ENCODE measurements around the gene OR2F2. TPM values are rescaled to one million over a fixed set of nuclear protein-coding genes. Genes with fewer than 3 reads are reported as not detected.

Gene OR2F2, protein sequence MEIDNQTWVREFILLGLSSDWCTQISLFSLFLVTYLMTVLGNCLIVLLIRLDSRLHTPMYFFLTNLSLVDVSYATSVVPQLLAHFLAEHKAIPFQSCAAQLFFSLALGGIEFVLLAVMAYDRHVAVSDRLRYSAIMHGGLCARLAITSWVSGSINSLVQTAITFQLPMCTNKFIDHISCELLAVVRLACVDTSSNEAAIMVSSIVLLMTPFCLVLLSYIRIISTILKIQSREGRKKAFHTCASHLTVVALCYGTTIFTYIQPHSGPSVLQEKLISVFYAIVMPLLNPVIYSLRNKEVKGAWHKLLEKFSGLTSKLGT
- not detected for polyA plus RNA-seq (ENCODE audit: low read depth in 6 of 6)

DNA sequence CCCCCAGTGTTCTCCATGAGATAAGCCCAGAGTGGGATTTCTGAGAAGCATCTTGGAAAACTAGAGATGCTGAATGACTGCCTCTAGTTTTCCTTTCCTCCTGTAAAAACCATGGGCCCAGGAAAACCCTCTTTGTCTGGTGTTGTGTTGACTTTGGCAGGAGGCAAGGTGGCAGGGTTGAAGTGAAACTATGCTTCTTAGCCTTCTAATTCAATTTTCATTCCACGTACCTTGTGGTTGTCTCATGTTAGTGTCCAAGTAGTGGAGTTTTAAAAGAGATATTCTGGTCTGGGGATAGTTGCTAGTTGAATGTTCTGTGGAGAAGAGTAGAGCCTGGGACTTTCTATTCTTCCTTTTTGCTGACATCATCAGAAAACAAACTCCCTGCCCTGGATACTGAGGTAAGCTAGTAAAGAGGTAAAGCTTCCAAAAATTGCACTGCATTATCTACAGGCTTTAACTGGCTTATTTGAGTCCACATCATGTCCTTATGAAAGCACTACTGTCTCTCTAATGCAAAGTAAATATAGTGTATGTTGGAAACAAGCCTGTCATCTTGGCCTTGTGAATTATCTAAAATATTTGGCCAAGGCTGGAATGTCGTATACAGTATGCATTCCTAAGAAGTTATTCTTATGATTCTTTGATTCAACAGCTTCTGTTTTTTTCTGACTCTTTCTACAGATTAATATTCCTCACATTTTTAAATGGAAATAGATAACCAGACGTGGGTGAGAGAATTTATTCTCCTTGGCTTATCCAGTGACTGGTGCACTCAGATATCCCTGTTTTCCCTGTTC lies at the start of gene OR2F2:
TSS of gene OR2F2 (plus strand) at position 708 of the 800 bp plus-strand sequence. CDS start at position 708, 0 bp downstream.
- Mint-ChIP-seq H3K27ac (peak within 1 kb of the TSS in 1 of 6 donors; percentile 37), H3K27me3 (peaks cover 12 to 23% (median 13%) of the 10 kb centered on the region in 3 donors), H3K4me1 (no peaks in the 10 kb centered on the region), H3K4me3 (no peak within 1 kb of the TSS), H3K36me3 (peaks cover 0 to 8% of the 10 kb centered on the region in 2 donors), H3K9me3 (peaks cover 5 to 25% (median 12%) of the 10 kb centered on the region in 7 donors)
- ATAC-seq (ENCODE audit: low read depth in 2 of 2) (no peak), DNase-seq (no peak)

DNA sequence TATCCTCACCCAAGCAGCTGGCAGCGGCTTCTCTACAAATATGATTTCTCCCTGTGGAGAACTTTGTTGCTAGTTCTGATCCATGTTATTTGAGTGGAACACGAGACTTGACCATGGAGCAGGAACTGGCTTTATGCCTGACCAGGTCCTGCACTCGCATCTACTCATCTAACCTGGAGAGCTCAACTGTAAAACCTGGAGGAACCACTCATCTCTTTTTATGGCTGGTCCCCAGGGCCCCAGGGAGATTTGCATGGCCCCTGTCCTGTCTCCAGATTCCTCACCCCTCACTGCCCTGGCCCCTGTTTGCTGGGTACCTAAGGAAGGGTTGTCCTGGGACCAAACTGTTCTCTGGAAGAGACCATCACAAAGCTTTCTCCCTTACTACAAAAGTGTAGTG lies 49.1 kb upstream of the OR2F2 start:
- peaks cover 31 to 44% (median 39%) of the 10 kb centered on the region in 3 donors for H3K27me3 Mint-ChIP-seq
- H3K36me3 Mint-ChIP-seq = peaks cover 18 to 34% of the 10 kb centered on the region in 2 donors

DNA sequence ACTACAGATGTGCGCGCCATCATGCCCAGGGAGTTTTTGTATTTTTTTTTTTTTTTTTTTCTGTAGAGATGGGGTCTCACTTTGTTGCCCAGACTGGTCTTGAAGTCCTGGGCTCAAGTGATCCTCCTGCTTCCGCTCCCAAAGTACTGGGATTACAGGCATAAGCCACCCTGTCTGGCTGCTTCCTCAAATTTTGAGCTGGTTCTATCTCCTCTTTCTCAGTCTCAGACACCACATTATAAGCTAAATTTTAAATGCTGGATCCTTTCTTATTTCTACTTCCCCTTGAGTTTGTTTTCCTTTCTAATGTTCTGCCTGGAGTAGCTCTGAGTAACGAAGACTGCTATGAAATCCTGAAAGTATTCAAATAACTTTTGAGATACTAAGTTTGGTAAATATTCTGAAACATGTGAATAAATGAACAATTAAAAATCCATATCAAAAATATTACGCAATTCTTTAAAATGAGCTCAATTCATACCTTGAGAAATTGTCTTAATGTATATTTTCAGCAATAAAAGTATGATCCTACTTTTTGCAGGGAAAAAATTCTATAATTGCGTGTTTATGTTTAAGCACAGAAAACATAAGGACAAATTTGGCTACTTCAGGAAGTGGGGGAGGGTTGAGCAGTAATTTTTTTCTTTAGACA lies 48.1 kb upstream of the OR2F2 start:
- ATAC-seq (ENCODE audit: low read depth in 2 of 2) = no peak
- Mint-ChIP-seq H3K9me3 (peaks cover 5 to 22% (median 12%) of the 10 kb centered on the region in 7 donors), H3K27me3 (peaks cover 24 to 42% (median 39%) of the 10 kb centered on the region in 3 donors), H3K36me3 (peaks cover 25 to 42% of the 10 kb centered on the region in 2 donors), H3K4me3 (peak overlapping the region in 4 of 8 donors; percentile 10 to 40 (median 16)), H3K27ac (no peak overlapping the region), H3K4me1 (peaks cover 28 to 37% (median 33%) of the 10 kb centered on the region in 3 donors)
- no peak for DNase-seq

More for the DNA sequence above, 49.1 kb upstream of the OR2F2 start:
- H3K27ac Mint-ChIP-seq = no peak overlapping the region
- DNase-seq = no peak
- no peak for ATAC-seq (ENCODE audit: low read depth in 2 of 2)
- peak overlapping the region in 3 of 8 donors; percentile 45 to 73 (median 66) for H3K4me3 Mint-ChIP-seq
- H3K4me1 Mint-ChIP-seq = peaks cover 28 to 40% (median 33%) of the 10 kb centered on the region in 3 donors
- H3K9me3 Mint-ChIP-seq = peaks cover 5 to 14% (median 7%) of the 10 kb centered on the region in 7 donors

DNA sequence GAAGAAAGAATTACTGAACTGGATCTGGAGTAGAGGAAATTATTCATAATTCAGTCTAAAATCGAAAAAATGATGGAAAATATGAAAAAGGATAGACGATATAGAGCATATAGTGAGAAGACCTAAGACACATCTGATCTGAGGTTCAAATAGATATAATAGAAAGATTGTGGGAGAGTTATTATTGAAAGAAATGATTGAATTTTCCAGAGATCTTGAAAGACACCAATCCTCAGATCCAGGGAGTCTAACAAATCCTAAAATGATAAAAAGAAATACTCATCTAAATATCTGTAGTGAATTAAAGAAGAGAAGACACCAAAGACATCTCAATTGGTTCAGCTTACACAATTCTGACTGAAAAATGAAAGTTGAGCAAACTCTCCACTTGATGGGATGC lies 46.0 kb upstream of the OR2F2 start:
- H3K4me3 Mint-ChIP-seq = no peak overlapping the region
- peak overlapping the region in 1 of 6 donors; percentile 79 for H3K27ac Mint-ChIP-seq
- H3K27me3 Mint-ChIP-seq = peaks cover 10 to 21% (median 21%) of the 10 kb centered on the region in 3 donors
- H3K36me3 Mint-ChIP-seq = peaks cover 26 to 37% of the 10 kb centered on the region in 2 donors
- peaks cover 5 to 23% (median 13%) of the 10 kb centered on the region in 7 donors for H3K9me3 Mint-ChIP-seq
- DNase-seq (no peak), ATAC-seq (ENCODE audit: low read depth in 2 of 2) (no peak)
- peaks cover 12 to 20% (median 16%) of the 10 kb centered on the region in 3 donors for H3K4me1 Mint-ChIP-seq

DNA sequence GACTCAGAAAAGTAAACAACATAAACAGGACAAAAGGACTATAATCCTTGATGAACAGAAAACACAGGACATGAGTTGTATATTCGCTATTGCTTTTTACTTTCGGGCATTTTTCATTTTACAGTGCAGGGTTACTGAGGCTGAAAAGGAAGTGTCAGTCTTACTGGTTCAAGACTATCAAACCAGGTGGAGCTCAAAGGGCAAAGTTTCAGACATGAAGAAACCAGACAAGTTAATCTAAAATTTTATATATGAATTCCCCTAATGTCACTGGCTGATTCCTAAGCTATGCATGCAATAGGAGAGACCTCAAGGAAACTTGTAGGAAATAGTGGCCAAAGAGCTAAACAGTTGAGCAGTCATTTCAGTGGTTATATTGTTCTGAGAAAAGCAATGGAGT lies 44.5 kb upstream of the OR2F2 start:
- H3K36me3 Mint-ChIP-seq = peaks cover 26 to 33% of the 10 kb centered on the region in 2 donors
- H3K27me3 Mint-ChIP-seq = peaks cover 8 to 17% (median 11%) of the 10 kb centered on the region in 3 donors
- H3K4me3 Mint-ChIP-seq = no peak overlapping the region
- DNase-seq (no peak), ATAC-seq (ENCODE audit: low read depth in 2 of 2) (no peak)
- peak overlapping the region in 1 of 6 donors; percentile 0 for H3K27ac Mint-ChIP-seq
- peaks cover 8 to 12% (median 10%) of the 10 kb centered on the region in 3 donors for H3K4me1 Mint-ChIP-seq
- peaks cover 5 to 23% (median 13%) of the 10 kb centered on the region in 7 donors for H3K9me3 Mint-ChIP-seq

DNA sequence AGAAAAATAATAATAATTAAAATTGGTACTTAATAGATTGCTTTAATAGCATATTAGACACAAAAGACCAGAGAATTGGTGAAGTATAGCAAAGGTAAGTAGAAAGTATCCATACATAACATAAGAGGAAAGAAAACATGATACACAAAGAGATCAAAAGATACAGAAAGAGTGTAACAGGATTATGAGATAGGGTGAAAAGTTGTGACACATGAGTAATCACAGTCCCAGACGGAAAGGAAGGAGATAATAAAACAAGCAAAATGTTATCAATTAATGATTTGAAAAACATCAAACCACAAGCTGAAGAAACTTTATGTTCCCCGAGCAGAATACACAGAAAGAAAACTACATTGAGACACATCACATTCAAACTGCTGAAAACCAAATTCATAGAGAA lies 43.6 kb upstream of the OR2F2 start:
- DNase-seq (no peak), ATAC-seq (ENCODE audit: low read depth in 2 of 2) (no peak)
- Mint-ChIP-seq H3K4me1 (peaks cover 4 to 7% (median 6%) of the 10 kb centered on the region in 3 donors), H3K4me3 (no peak overlapping the region), H3K36me3 (peaks cover 26 to 33% of the 10 kb centered on the region in 2 donors), H3K9me3 (peaks cover 5 to 23% (median 13%) of the 10 kb centered on the region in 7 donors), H3K27me3 (peaks cover 4 to 11% (median 6%) of the 10 kb centered on the region in 3 donors), H3K27ac (no peak overlapping the region)

DNA sequence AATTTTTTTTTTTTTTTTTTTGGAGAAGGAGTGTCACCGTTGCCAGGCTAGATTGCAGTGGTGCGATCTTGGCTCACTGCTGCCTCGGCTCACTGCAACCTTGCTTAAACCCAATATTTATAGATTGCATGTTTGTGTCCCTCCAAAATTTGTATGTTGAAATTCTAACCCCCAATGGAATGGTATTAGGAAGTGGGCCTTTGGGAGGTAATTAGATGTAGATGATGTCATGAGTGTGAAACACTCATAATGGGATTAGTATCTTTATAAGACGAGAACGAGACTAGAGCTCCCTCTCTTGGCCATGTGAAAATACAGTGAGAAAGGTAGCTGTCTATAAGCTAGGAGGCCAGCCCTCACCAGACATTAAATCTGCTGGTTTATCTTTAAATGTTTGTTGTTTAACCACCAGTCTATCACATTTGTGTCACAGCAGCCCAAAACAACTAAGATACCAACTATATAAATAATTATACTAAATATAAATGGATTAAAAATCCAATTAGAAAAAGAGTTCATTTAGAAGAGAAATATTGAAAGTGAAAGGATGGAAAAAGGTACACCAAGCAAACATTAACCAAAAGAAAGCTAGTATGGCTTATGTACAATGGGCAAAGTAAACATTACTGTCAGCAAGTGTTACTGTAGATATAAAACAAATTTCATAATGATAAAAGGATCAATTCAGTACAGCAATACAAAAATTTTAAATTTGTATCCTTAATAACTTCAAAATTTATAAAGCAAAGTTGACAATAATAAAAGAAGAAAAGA lies 42.3 kb upstream of the OR2F2 start:
- peaks cover 22 to 25% of the 10 kb centered on the region in 2 donors for H3K36me3 Mint-ChIP-seq
- H3K9me3 Mint-ChIP-seq = peaks cover 5 to 23% (median 13%) of the 10 kb centered on the region in 7 donors
- H3K27me3 Mint-ChIP-seq = no peaks in the 10 kb centered on the region
- peak; percentile 38 to 49 for ATAC-seq (ENCODE audit: low read depth in 2 of 2)
- DNase-seq = no peak
- no peaks in the 10 kb centered on the region for H3K4me1 Mint-ChIP-seq
- no peak overlapping the region for H3K4me3 Mint-ChIP-seq
- H3K27ac Mint-ChIP-seq = no peak overlapping the region

DNA sequence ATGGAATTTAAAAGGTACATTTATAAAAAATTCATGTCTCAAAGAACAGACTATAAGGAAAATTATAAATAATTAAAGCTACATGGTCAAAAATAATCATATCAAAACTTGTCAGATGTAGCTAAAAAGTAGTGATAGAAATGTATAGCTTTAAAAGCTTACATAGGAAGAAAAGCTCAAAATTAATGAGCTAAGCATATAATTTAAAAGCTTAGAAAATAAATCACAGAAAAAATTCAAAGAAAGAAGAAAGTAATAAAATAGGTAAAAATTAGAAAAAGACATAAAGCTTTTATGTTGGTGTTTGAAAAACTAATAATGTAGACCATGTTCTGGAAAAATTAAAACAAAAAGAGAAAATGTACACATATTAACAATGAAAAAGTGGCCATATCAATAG lies 38.4 kb upstream of the OR2F2 start:
- H3K4me3 Mint-ChIP-seq = no peak overlapping the region

DNA sequence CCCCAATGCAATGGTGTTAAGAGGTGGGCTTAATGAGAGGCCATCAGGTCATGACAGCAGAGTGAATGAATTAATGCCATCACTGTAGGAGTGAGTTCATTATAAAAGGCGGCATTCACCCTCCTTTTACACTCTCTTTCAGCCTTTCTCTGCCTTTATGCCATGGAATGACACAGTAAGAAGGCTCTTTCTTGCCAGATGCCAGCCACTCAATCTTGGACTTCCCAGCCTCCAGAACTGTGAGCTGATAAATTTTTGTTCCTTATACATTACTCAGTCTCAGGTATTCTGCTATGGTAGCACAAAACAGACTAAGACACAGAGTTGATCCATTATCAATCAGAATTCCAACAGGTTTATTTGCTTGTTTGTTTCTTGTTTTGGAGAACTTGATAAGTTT lies 36.2 kb upstream of the OR2F2 start:
- peaks cover 20 to 30% (median 25%) of the 10 kb centered on the region in 3 donors for H3K4me1 Mint-ChIP-seq
- no peaks in the 10 kb centered on the region for H3K27me3 Mint-ChIP-seq
- no peak overlapping the region for H3K4me3 Mint-ChIP-seq
- no peak for DNase-seq
- H3K36me3 Mint-ChIP-seq = no peaks in the 10 kb centered on the region
- H3K9me3 Mint-ChIP-seq = no peaks in the 10 kb centered on the region
- no peak for ATAC-seq (ENCODE audit: low read depth in 2 of 2)
- H3K27ac Mint-ChIP-seq = no peak overlapping the region

More for the DNA sequence above, 38.4 kb upstream of the OR2F2 start:
- DNase-seq = no peak
- no peaks in the 10 kb centered on the region for H3K27me3 Mint-ChIP-seq
- ATAC-seq (ENCODE audit: low read depth in 2 of 2) = no peak
- H3K27ac Mint-ChIP-seq = no peak overlapping the region
- H3K4me1 Mint-ChIP-seq = peaks cover 20 to 24% (median 22%) of the 10 kb centered on the region in 3 donors
- peaks cover 1 to 4% of the 10 kb centered on the region in 2 donors for H3K36me3 Mint-ChIP-seq
- H3K9me3 Mint-ChIP-seq = peaks cover 0 to 7% (median 3%) of the 10 kb centered on the region in 7 donors

DNA sequence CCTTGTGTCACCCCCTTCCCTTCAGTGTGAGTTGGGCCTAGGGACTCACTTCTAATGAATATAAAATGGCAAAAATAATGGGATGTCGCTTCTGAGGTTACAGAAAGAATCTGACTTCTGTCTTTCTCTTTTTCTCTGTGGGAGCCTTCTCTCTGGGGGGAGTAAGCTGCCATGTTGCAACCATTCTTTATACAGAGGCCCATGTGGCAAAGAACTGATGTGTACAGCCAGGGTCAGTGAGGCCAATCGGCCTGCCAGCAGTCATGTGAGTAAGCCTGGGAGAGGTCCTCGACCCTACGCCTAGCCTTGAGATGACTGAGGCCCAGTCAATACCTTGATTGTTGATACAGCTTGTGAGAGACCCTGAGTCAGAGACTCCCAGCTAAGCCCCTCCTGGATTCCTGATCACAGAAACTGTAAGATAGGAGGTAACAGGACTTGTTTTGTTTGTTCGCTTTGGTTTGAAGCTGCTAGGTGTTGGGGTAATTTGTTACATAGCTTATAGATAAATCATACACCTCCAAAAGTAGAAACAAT lies 34.7 kb upstream of the OR2F2 start:
- peaks cover 20 to 30% (median 25%) of the 10 kb centered on the region in 3 donors for H3K4me1 Mint-ChIP-seq

DNA sequence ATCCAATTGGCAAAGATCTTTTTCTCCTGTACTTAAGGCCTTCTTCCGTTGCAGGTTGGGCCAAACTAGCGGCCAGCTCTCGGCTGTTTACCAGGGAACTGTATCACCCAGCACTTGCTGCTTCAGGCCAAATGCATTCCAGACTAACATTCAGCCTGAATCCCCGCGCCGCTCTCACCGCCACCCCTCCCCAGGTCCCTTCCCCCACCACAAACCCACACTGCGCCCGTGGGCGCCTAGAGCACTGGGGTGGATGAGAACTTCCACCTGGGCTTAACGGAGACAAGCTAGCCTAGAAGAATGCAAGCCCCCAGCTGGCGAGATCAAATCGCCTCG lies 33.7 kb upstream of the OR2F2 start:
- ATAC-seq (ENCODE audit: low read depth in 2 of 2) (no peak), DNase-seq (no peak)
- Mint-ChIP-seq H3K27ac (peak overlapping the region; percentile 67 to 97 (median 94)), H3K36me3 (no peaks in the 10 kb centered on the region), H3K9me3 (no peaks in the 10 kb centered on the region), H3K4me3 (peak overlapping the region; percentile 86 to 99 (median 96)), H3K27me3 (peaks cover 5 to 8% (median 6%) of the 10 kb centered on the region in 3 donors), H3K4me1 (peaks cover 20 to 30% (median 25%) of the 10 kb centered on the region in 3 donors)

More for the DNA sequence above, 34.7 kb upstream of the OR2F2 start:
- H3K9me3 Mint-ChIP-seq = no peaks in the 10 kb centered on the region
- no peak for ATAC-seq (ENCODE audit: low read depth in 2 of 2)
- no peaks in the 10 kb centered on the region for H3K36me3 Mint-ChIP-seq
- peak overlapping the region; percentile 23 to 99 (median 90) for H3K4me3 Mint-ChIP-seq
- H3K27me3 Mint-ChIP-seq = peaks cover 2 to 3% (median 2%) of the 10 kb centered on the region in 3 donors
- DNase-seq = no peak
- peak overlapping the region in 4 of 6 donors; percentile 20 to 83 (median 62) for H3K27ac Mint-ChIP-seq

DNA sequence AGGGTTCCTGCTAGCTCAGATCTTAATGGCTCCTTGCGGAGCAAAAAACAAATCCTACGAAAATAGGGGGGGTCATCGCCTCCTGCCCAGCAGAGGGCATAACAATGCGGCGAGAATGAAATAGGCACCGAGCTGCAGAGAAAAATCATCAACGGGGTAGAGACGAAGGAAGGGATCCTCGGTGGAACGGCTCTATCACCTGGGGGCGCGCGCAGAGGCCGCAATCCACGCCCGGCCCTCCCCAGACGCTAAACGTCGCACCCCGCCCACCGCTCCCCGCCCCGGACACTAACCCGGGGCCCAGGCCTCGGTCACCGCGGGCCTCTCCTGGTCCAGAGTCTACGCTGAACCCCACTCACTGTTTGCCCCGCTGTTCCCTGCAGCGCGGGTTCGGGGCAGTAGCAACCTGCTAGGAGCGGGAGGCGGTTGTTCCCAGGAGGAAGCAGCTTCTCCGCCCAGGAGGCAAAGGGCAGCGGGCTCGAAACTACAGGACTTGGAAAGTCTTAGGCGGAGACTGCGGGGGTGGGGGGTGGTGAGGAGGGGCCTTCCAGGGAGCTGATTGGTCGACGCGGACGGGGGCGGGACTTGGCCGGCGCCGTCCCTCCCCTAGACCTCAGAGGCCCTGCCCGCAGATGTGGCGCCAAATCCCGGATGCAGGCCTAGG lies 33.2 kb upstream of the OR2F2 start, which contains the start of gene TCAF1:
TSS of gene TCAF1 (minus strand) at position 509 of the 664 bp plus-strand sequence. CDS start 25,568 bp downstream, outside the sequence.
- H3K4me1 Mint-ChIP-seq = peaks cover 20 to 30% (median 25%) of the 10 kb centered on the region in 3 donors
- peak; percentile 84 for DNase-seq
- H3K36me3 Mint-ChIP-seq = no peaks in the 10 kb centered on the region
- H3K4me3 Mint-ChIP-seq = peak within 1 kb of the TSS; percentile 86 to 99 (median 96)
- ATAC-seq (ENCODE audit: low read depth in 2 of 2) = peak; percentile 90 to 93
- peaks cover 5 to 8% (median 6%) of the 10 kb centered on the region in 3 donors for H3K27me3 Mint-ChIP-seq
- H3K9me3 Mint-ChIP-seq = no peaks in the 10 kb centered on the region
- peak within 1 kb of the TSS; percentile 67 to 97 (median 94) for H3K27ac Mint-ChIP-seq
